AG09319 (cell line): ENCODE measurements around the gene UBE2E2.

Experiments
- DNase-seq: peaks from one replicate; pipeline ENCODE4 v3.0.0-alpha.2; 2010; ENCODE audit warnings: low read depth; ENCODE audit errors: extremely low read depth
- TF ChIP-seq, protein P1 (sequence below): IDR thresholded peaks from 2 replicates; pipeline ENCODE4 v1.5.1; 2011; ENCODE audit warnings: low read depth, mild to moderate bottlenecking, inconsistent platforms, low read length, moderate library complexity

UBE2E2 gene

GRCh38 chr3:23288715-23289114, 85.6 kb downstream of the UBE2E2 start:
- no peak for DNase-seq
- TF ChIP-seq, protein P1, sequence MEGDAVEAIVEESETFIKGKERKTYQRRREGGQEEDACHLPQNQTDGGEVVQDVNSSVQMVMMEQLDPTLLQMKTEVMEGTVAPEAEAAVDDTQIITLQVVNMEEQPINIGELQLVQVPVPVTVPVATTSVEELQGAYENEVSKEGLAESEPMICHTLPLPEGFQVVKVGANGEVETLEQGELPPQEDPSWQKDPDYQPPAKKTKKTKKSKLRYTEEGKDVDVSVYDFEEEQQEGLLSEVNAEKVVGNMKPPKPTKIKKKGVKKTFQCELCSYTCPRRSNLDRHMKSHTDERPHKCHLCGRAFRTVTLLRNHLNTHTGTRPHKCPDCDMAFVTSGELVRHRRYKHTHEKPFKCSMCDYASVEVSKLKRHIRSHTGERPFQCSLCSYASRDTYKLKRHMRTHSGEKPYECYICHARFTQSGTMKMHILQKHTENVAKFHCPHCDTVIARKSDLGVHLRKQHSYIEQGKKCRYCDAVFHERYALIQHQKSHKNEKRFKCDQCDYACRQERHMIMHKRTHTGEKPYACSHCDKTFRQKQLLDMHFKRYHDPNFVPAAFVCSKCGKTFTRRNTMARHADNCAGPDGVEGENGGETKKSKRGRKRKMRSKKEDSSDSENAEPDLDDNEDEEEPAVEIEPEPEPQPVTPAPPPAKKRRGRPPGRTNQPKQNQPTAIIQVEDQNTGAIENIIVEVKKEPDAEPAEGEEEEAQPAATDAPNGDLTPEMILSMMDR: no peak

- no peak for DNase-seq
- TF ChIP-seq, protein P1: no peak
These were observed 89.3 kb downstream of the UBE2E2 start for GRCh38 chr3:23292432-23292831.

DNA sequence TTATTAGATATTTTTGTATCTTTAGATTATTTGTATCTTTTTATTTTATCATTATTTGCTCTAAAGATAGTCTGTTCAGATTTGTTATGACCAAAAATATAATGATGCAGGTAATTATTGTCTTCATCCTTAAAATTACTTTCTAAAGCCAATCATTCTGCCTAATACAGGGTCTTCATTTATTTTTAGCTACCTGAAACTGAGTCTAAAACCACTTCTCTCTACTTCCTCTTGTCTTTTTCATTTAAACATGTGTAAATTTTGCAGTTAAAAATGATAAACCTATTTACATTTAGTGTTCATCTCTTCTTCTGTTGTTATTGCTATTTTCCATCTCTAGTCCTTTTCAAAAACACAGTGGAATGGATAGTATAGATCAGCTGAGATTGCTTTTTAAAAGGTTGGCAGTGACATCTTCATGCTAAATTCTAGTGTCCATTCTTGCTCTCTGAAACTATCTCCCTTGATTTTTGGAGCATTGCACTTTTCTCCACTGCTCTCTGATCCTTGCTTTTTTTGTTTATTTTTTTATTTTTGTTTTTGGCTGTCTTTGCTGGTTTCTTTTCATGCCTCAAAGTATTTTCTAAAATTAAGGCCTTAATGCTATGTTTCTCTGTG, 91.8 kb downstream of the UBE2E2 start:
- TF ChIP-seq, protein P1: no peak
- no peak for DNase-seq

GRCh38 chr3:23301819-23302218, 98.7 kb downstream of the UBE2E2 start:
- TF ChIP-seq, protein P1: no peak
- no peak for DNase-seq

- no peak for DNase-seq
- TF ChIP-seq, protein P1: no peak
These were observed 99.1 kb downstream of the UBE2E2 start for GRCh38 chr3:23302271-23302670.

DNA sequence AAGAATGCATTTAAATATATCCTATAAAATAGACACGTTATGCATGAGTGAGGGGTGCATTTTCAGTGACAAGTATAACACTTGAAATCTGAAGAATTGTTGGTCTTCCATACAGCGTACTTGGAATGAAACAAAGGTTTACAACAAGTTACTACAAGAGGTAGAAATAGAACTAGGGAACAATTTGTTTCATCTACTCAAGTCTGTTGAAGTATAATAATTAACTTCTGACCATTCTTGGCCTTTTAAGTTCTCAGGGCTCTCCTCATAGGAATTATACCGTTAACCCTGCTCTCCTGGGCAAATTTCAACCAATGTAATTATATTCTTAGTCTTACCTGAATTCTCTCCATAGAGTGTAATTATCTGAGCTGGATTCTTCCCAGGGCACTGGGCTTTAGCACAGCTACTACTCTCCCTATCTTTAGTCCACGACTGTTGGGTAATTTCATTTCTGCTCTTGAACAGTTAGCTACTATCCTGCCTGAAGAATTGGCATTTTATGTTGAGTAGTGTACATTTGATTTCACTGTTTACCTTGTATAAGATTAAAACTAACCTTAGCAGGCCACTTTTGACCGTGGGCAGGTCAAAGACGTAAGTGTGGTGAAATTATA, 100.6 kb downstream of the UBE2E2 start:
- no peak for DNase-seq
- TF ChIP-seq, protein P1: no peak

- DNase-seq: no peak
- TF ChIP-seq, protein P1: no peak
These were observed 101.3 kb downstream of the UBE2E2 start for GRCh38 chr3:23304424-23304823.
